ENCODE measurements around the gene SMIM5.

GRCh38 chr17:75589012-75589918, 44.0 kb upstream of the SMIM5 start:
- peak; percentile 70 for TF ChIP-seq CTCF (IDR thresholded peaks at IDR 0.05)
- no peak for TF ChIP-seq EZH2 (IDR thresholded peaks at IDR 0.05)
- TF ChIP-seq EZH2phosphoT487 (IDR thresholded peaks at IDR 0.05): no peak

Data from neural progenitor cell (in vitro differentiated cells).